GM23338 (cell line): ENCODE measurements around the gene CDH4. TPM values are rescaled to one million over a fixed set of nuclear protein-coding genes. Genes with fewer than 3 reads are reported as not detected.

Experiments used
- ATAC-seq: fragments of 200-7000 bp; cut with Tn5 transposase; 3 replicates; pipeline ENCODE4 v1.9.1; 2020
- DNase-seq: peaks from one replicate; pipeline ENCODE4 v3.0.0-alpha.2; 2015; ENCODE audit warnings: low spot score
- H2AFZ ChIP-seq: fragments of 200-600 bp; sonication (generic); 2 replicates; pipeline ENCODE4 v1.8.0; 2016; ENCODE audit warnings: antibody characterized with exemption, mild to moderate bottlenecking, moderate library complexity
- H3F3A ChIP-seq: fragments of 200-600 bp; sonication (generic); replicated peaks from 2 replicates; pipeline ENCODE4 v1.8.0; 2017; ENCODE audit warnings: antibody characterized with exemption, mixed run types, low read depth
- H3K27ac ChIP-seq: fragments of 200-600 bp; sonication (generic); 2 replicates; pipeline ENCODE4 v1.6.1; 2016; ENCODE audit warnings: low read depth
- H3K27me3 ChIP-seq: fragments of 200-600 bp; sonication (generic); 2 replicates; pipeline ENCODE4 v1.8.0; 2016; ENCODE audit warnings: mild to moderate bottlenecking, mixed run types, moderate library complexity; ENCODE audit not compliant: insufficient read depth
- H3K36me3 ChIP-seq: fragments of 200-600 bp; sonication (generic); 2 replicates; pipeline ENCODE4 v1.8.0; 2016; ENCODE audit warnings: mild to moderate bottlenecking; ENCODE audit not compliant: insufficient read depth
- H3K4me1 ChIP-seq: fragments of 200-600 bp; sonication (generic); 2 replicates; pipeline ENCODE4 v1.8.0; 2016; ENCODE audit warnings: mild to moderate bottlenecking, moderate library complexity; ENCODE audit not compliant: insufficient read depth
- H3K4me2 ChIP-seq: fragments of 200-600 bp; sonication (generic); 2 replicates; pipeline ENCODE4 v1.7.1; 2017; ENCODE audit warnings: mixed run types
- H3K4me3 ChIP-seq: fragments of 200-600 bp; sonication (generic); 2 replicates; pipeline ENCODE4 v1.6.1; 2016; ENCODE audit warnings: mixed run types
- H3K79me2 ChIP-seq: fragments of 200-600 bp; sonication (generic); replicated peaks from 2 replicates; pipeline ENCODE4 v1.8.0; 2017; ENCODE audit warnings: mild to moderate bottlenecking; ENCODE audit not compliant: insufficient read depth
- H3K9me2 ChIP-seq: fragments of 200-600 bp; sonication (generic); 2 replicates; pipeline ENCODE4 v1.8.0; 2017; ENCODE audit not compliant: insufficient read depth
- H4K20me1 ChIP-seq: fragments of 200-600 bp; sonication (generic); replicated peaks from 2 replicates; pipeline ENCODE4 v1.8.0; 2017; ENCODE audit warnings: mild to moderate bottlenecking; ENCODE audit not compliant: insufficient read depth
- H3K27ac Mint-ChIP-seq: 2 replicates; pipeline ENCODE4 v1.8.0; 2020; ENCODE audit warnings: inconsistent platforms, mild to moderate bottlenecking, moderate library complexity, mixed read lengths
- H3K27me3 Mint-ChIP-seq: 3 replicates; pipeline ENCODE4 v1.8.0; 2022; ENCODE audit warnings: low read depth, mild to moderate bottlenecking, moderate library complexity, mixed read lengths, inconsistent platforms; ENCODE audit not compliant: insufficient read depth, poor library complexity
- H3K36me3 Mint-ChIP-seq: 3 replicates; pipeline ENCODE4 v1.8.0; 2021; ENCODE audit warnings: low read depth, mild to moderate bottlenecking, inconsistent platforms, moderate library complexity, mixed read lengths
- H3K4me1 Mint-ChIP-seq: 3 replicates; pipeline ENCODE4 v1.8.0; 2020; ENCODE audit warnings: mild to moderate bottlenecking, inconsistent platforms, mixed read lengths
- H3K4me3 Mint-ChIP-seq: 3 replicates; pipeline ENCODE4 v1.8.0; 2021; ENCODE audit warnings: moderate library complexity, mild to moderate bottlenecking, inconsistent platforms, mixed read lengths
- H3K9me3 Mint-ChIP-seq: 3 replicates; pipeline ENCODE4 v1.8.0; 2020; ENCODE audit warnings: moderate library complexity, mild to moderate bottlenecking, inconsistent platforms, mixed read lengths
- CREB1 ChIP-seq: fragments of 250-450 bp; sonication (Bioruptor Pico); IDR thresholded peaks from 2 replicates; pipeline ENCODE4 v1.5.0; 2020; ENCODE audit warnings: low read depth, mild to moderate bottlenecking, moderate library complexity
- ETS1 ChIP-seq: IDR thresholded peaks from 2 replicates; pipeline ENCODE4 v1.6.1; 2016; ENCODE audit warnings: antibody characterized with exemption
- EZH2 ChIP-seq: fragments of 200-600 bp; sonication (generic); IDR thresholded peaks from one replicate; pipeline ENCODE4 v1.8.0; 2017; ENCODE audit warnings: antibody characterized with exemption, mild to moderate bottlenecking, low read depth; ENCODE audit not compliant: unreplicated experiment
- EZH2phosphoT487 ChIP-seq: fragments of 200-600 bp; sonication (generic); IDR thresholded peaks from one replicate; pipeline ENCODE4 v1.8.1; 2018; ENCODE audit warnings: antibody characterized with exemption; ENCODE audit not compliant: unreplicated experiment
- REST ChIP-seq: IDR thresholded peaks from one replicate; pipeline ENCODE4 v1.6.1; 2018; ENCODE audit warnings: antibody characterized with exemption; ENCODE audit not compliant: unreplicated experiment
- STAT1 ChIP-seq: IDR thresholded peaks from one replicate; pipeline ENCODE4 v1.6.1; 2016; ENCODE audit warnings: antibody characterized with exemption; ENCODE audit not compliant: unreplicated experiment
- ZNF114 ChIP-seq: fragments of 250-450 bp; sonication (Bioruptor Pico); IDR thresholded peaks from 2 replicates; pipeline ENCODE4 v1.5.0; 2020; ENCODE audit warnings: mild to moderate bottlenecking, moderate library complexity
- ZNF331 ChIP-seq: fragments of 250-450 bp; sonication (Bioruptor Pico); IDR thresholded peaks from 2 replicates; pipeline ENCODE4 v1.5.0; 2020; ENCODE audit warnings: low read depth, mild to moderate bottlenecking, moderate library complexity
- polyA plus RNA-seq: library from polyadenylated mRNA; unstranded; fragments of >200 nt; fragmentation: Nextera tagmentation; extraction: Ambion mirVana; gene quantifications from 2 replicates; pipeline ENCODE4 v1.2.1, GENCODE V29; 2016
- total RNA-seq: library from RNA; depleted of rRNA; stranded (reverse); fragments of >200 nt; shearing (Covaris generic); gene quantifications from 2 replicates; pipeline ENCODE4 v1.2.3, GENCODE V29; 2014
- TF ChIP-seq, protein P1 (sequence below), 2 experiments: fragments of 200-600 bp in 1 of 2; sonication (generic) in 1 of 2; conservative IDR thresholded peaks; 2 replicates each; pipeline versions ENCODE4 v1.5.1 to v1.6.1; 2016 to 2017; ENCODE audit warnings: antibody characterized with exemption in 2 of 2, low read depth in 2 of 2, mild to moderate bottlenecking in 2 of 2, moderate library complexity in 1 of 2
- TF ChIP-seq, protein P2 (sequence below): fragments of 250-450 bp; sonication (Bioruptor Pico); IDR thresholded peaks from 2 replicates; pipeline ENCODE4 v1.5.0; 2020; ENCODE audit warnings: mild to moderate bottlenecking, moderate library complexity

Gene CDH4
- total and polyA plus RNA-seq, 2 experiments from 2014 or later = 1.2 to 4.2 TPM

- no peak for TF ChIP-seq STAT1
These were observed 240.0 kb downstream of the CDH4 start (continued) for GRCh38 chr20:61492065-61492464.

- H3K27ac ChIP-seq = no peak overlapping the region
- peaks cover 14% of the 10 kb centered on the region; the same call in 1 of the 2 replicates for H3K9me2 ChIP-seq
- H3K4me2 ChIP-seq = no peak overlapping the region
- Mint-ChIP-seq H3K9me3 (no peaks in the 10 kb centered on the region), H3K4me3 (no peak overlapping the region), H3K4me1 (peaks cover 35% of the 10 kb centered on the region), H3K27me3 (no peaks in the 10 kb centered on the region), H3K36me3 (no peaks in the 10 kb centered on the region), H3K27ac (no peak overlapping the region)
- 0 out of 2 replicates have a peak, but pooled peaks cover 3% of the 10 kb centered on the region for H3F3A ChIP-seq
- no peaks in the 10 kb centered on the region for H3K79me2 ChIP-seq
- H3K4me3 ChIP-seq = no peak overlapping the region
- no peak overlapping the region for H2AFZ ChIP-seq
- H3K36me3 ChIP-seq = no peaks in the 10 kb centered on the region
- H4K20me1 ChIP-seq = no peaks in the 10 kb centered on the region
- H3K4me1 ChIP-seq = peaks cover 21% of the 10 kb centered on the region
- H3K27me3 ChIP-seq = no peaks in the 10 kb centered on the region
- TF ChIP-seq REST (no peak), STAT1 (no peak), CREB1 (CRISPR knock-in tag) (no peak), EZH2phosphoT487 (no peak), EZH2 (no peak), ZNF114 (CRISPR knock-in tag) (no peak), ETS1 (no peak), ZNF331 (no peak)
- TF ChIP-seq, protein P1, sequence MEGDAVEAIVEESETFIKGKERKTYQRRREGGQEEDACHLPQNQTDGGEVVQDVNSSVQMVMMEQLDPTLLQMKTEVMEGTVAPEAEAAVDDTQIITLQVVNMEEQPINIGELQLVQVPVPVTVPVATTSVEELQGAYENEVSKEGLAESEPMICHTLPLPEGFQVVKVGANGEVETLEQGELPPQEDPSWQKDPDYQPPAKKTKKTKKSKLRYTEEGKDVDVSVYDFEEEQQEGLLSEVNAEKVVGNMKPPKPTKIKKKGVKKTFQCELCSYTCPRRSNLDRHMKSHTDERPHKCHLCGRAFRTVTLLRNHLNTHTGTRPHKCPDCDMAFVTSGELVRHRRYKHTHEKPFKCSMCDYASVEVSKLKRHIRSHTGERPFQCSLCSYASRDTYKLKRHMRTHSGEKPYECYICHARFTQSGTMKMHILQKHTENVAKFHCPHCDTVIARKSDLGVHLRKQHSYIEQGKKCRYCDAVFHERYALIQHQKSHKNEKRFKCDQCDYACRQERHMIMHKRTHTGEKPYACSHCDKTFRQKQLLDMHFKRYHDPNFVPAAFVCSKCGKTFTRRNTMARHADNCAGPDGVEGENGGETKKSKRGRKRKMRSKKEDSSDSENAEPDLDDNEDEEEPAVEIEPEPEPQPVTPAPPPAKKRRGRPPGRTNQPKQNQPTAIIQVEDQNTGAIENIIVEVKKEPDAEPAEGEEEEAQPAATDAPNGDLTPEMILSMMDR (conservative IDR thresholded peaks at IDR 0.05; ENCODE audit: low read depth in 2 of 2) = no peak
- TF ChIP-seq, protein P2, sequence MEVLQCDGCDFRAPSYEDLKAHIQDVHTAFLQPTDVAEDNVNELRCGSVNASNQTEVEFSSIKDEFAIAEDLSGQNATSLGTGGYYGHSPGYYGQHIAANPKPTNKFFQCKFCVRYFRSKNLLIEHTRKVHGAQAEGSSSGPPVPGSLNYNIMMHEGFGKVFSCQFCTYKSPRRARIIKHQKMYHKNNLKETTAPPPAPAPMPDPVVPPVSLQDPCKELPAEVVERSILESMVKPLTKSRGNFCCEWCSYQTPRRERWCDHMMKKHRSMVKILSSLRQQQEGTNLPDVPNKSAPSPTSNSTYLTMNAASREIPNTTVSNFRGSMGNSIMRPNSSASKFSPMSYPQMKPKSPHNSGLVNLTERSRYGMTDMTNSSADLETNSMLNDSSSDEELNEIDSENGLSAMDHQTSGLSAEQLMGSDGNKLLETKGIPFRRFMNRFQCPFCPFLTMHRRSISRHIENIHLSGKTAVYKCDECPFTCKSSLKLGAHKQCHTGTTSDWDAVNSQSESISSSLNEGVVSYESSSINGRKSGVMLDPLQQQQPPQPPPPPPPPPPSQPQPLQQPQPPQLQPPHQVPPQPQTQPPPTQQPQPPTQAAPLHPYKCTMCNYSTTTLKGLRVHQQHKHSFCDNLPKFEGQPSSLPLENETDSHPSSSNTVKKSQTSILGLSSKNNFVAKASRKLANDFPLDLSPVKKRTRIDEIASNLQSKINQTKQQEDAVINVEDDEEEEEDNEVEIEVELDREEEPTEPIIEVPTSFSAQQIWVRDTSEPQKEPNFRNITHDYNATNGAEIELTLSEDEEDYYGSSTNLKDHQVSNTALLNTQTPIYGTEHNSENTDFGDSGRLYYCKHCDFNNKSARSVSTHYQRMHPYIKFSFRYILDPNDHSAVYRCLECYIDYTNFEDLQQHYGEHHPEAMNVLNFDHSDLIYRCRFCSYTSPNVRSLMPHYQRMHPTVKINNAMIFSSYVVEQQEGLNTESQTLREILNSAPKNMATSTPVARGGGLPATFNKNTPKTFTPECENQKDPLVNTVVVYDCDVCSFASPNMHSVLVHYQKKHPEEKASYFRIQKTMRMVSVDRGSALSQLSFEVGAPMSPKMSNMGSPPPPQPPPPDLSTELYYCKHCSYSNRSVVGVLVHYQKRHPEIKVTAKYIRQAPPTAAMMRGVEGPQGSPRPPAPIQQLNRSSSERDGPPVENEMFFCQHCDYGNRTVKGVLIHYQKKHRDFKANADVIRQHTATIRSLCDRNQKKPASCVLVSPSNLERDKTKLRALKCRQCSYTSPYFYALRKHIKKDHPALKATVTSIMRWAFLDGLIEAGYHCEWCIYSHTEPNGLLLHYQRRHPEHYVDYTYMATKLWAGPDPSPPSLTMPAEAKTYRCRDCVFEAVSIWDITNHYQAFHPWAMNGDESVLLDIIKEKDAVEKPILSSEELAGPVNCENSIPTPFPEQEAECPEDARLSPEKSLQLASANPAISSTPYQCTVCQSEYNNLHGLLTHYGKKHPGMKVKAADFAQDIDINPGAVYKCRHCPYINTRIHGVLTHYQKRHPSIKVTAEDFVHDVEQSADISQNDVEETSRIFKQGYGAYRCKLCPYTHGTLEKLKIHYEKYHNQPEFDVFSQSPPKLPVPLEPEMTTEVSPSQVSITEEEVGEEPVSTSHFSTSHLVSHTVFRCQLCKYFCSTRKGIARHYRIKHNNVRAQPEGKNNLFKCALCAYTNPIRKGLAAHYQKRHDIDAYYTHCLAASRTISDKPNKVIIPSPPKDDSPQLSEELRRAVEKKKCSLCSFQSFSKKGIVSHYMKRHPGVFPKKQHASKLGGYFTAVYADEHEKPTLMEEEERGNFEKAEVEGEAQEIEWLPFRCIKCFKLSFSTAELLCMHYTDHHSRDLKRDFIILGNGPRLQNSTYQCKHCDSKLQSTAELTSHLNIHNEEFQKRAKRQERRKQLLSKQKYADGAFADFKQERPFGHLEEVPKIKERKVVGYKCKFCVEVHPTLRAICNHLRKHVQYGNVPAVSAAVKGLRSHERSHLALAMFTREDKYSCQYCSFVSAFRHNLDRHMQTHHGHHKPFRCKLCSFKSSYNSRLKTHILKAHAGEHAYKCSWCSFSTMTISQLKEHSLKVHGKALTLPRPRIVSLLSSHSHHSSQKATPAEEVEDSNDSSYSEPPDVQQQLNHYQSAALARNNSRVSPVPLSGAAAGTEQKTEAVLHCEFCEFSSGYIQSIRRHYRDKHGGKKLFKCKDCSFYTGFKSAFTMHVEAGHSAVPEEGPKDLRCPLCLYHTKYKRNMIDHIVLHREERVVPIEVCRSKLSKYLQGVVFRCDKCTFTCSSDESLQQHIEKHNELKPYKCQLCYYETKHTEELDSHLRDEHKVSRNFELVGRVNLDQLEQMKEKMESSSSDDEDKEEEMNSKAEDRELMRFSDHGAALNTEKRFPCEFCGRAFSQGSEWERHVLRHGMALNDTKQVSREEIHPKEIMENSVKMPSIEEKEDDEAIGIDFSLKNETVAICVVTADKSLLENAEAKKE = no peak
- ATAC-seq = no peak
- no peak for DNase-seq
These were observed 241.8 kb downstream of the CDH4 start for GRCh38 chr20:61493798-61494305.
